Mucosa of rectum (tissue), 2 donors: ENCODE measurements around the gene BCOR.
A peak's percentile ranks its signal among the peaks of the same experiment; 100 is the strongest.

Source experiments
- H3K27ac ChIP-seq, 2 donors: one replicate each; pipeline ENCODE4 v1.7.0; 2013; ENCODE audit warnings: inconsistent platforms in 2 of 2, low read depth in 2 of 2, low read length in 2 of 2
- H3K27me3 ChIP-seq, 2 donors: one replicate each; pipeline ENCODE4 v1.7.0; 2013; ENCODE audit warnings: low read length in 2 of 2; ENCODE audit not compliant: control insufficient read depth in 2 of 2, insufficient read depth in 2 of 2
- H3K36me3 ChIP-seq, 2 donors: one replicate each; pipeline ENCODE4 v1.7.0; 2013; ENCODE audit warnings: low read length in 2 of 2; ENCODE audit not compliant: control insufficient read depth in 2 of 2, insufficient read depth in 2 of 2
- H3K4me1 ChIP-seq, 2 donors: one replicate each; pipeline ENCODE4 v1.7.0; 2013; ENCODE audit warnings: low read length in 2 of 2, mild to moderate bottlenecking in 1 of 2; ENCODE audit not compliant: control insufficient read depth in 2 of 2, insufficient read depth in 2 of 2
- H3K4me3 ChIP-seq, 2 donors: one replicate each; pipeline ENCODE4 v1.7.0; 2013; ENCODE audit warnings: low read length in 2 of 2
- H3K9ac ChIP-seq, 2 donors: one replicate each; pipeline ENCODE4 v1.7.0; 2013; ENCODE audit warnings: low read length in 2 of 2, low read depth in 1 of 2, mild to moderate bottlenecking in 1 of 2
- H3K9me3 ChIP-seq, 2 donors: one replicate each; pipeline ENCODE4 v1.7.0; 2013; ENCODE audit warnings: low read length in 2 of 2; ENCODE audit not compliant: control insufficient read depth in 2 of 2
- donor health status: healthy.
- donor health status: Normal muscosa, but diverticular disease.

BCOR gene

DNA sequence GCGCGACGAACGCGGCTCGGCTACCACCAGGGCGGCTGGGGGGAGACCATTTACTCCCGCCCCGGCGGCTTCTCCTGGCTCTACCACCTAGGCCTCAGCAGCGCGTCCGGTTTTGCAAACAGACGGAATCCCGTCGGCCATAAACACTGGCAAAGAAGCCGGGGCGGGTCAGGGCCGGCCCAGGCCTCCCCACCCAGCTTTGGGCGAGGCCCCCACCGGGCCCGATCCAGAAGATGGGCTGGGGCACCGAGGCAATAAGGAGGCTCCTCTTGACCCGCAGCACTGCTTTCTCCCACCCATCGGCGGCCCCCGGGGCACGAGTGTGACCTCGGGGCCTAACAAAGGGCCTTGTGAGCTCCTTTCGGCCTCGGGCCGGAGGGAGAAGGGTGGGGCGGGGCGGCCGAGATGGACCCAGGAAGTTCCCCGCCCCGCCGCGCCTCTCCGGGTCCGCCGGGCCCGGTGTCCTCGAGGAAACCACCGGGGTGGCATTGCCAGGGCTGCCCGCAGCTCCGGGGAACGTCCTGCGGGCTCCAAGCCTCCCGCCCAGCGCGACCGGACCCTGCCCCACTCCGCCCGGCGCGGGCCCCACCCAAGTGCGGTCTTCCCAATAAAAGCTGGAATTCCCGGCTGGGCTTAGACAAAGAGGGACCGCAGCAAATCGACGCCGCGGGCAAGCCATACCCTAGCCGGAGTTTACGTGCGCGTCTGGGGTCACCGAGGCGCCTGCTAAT lies 5.9 kb downstream of the BCOR start:
- no peaks in the 10 kb centered on the region for H3K9me3 ChIP-seq
- H3K9ac ChIP-seq, result peak overlapping the region in 1 of 2 donors; percentile 32
- peaks cover 10 to 21% of the 10 kb centered on the region in 2 donors for H3K4me1 ChIP-seq
- no peak overlapping the region for H3K4me3 ChIP-seq
- H3K36me3 ChIP-seq, result no peaks in the 10 kb centered on the region
- peaks cover 5 to 7% of the 10 kb centered on the region in 2 donors for H3K27me3 ChIP-seq
- peak overlapping the region in 1 of 2 donors; percentile 37 for H3K27ac ChIP-seq

DNA sequence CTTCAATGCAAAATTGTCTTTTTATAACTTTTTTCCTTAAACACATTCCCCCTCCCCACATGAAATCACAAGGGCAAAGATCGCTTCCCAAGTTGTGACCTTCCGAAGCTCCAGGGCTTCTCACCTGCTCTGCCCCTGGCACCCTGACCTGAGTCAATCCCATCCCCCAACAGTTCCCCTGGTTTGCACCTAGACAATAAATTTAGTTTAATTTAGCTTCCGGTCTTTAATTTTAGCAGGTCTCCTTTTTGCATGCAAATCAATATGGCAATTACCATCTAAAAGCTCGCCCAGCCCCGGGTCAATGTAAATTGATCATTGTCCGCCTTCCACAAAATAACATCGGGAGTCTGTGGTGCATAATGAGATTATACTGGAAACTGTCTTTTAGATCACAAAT lies 6.8 kb downstream of the BCOR start:
- H3K27ac ChIP-seq, result no peak overlapping the region
- H3K27me3 ChIP-seq, result peaks cover 5 to 11% of the 10 kb centered on the region in 2 donors
- H3K4me1 ChIP-seq, result peaks cover 12 to 21% of the 10 kb centered on the region in 2 donors
- no peaks in the 10 kb centered on the region for H3K36me3 ChIP-seq
- H3K4me3 ChIP-seq, result peak overlapping the region in 1 of 2 donors; percentile 20
- no peak overlapping the region for H3K9ac ChIP-seq
- no peaks in the 10 kb centered on the region for H3K9me3 ChIP-seq

GRCh38 chrX:40090050-40090804 lies 7.5 kb downstream of the BCOR start:
- no peak overlapping the region for H3K9ac ChIP-seq
- H3K27ac ChIP-seq, result no peak overlapping the region
- peak overlapping the region in 1 of 2 donors; percentile 20 for H3K4me3 ChIP-seq
- peaks cover 15 to 24% of the 10 kb centered on the region in 2 donors for H3K4me1 ChIP-seq
- peaks cover 5 to 14% of the 10 kb centered on the region in 2 donors for H3K27me3 ChIP-seq
- H3K36me3 ChIP-seq, result no peaks in the 10 kb centered on the region
- H3K9me3 ChIP-seq, result no peaks in the 10 kb centered on the region

DNA sequence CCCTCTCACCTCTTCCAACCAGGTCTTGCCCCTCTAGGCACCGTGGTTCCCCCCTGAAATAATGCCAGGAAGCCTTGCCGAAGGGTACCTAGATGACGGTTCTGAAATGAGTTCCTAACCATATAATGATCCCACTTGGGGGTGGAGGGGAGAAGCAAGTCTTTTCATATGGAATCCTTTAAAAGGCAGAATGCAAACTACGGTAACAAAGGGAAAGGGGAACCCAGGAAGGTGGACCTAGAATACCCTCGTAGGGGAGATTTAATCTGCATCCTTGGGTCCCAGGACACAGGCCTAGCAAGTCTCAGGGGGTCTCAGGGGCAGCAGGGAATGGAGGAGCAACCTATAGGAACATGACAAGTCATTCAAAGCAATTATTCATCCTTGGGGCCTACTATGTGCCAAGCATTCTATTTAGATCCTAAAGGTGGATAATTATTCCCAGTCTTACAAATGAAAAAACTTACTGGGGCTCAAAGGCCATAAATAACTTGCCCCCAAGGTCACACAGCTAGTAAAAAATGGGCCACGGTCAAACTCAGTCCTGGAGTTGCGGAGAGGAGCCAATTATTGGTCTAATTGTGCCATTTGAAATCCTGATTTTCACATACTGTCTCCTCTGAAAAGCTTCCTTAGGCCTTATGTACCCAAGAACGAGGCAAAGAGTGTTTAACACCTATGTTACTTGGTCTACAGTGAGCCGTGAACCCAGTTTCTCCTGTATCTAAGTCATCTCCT lies 8.8 kb downstream of the BCOR start:
- Histone ChIP-seq H3K4me3 (no peak overlapping the region), H3K27me3 (peaks cover 5 to 14% of the 10 kb centered on the region in 2 donors), H3K27ac (no peak overlapping the region), H3K4me1 (peaks cover 23 to 34% of the 10 kb centered on the region in 2 donors), H3K36me3 (no peaks in the 10 kb centered on the region), H3K9me3 (no peaks in the 10 kb centered on the region), H3K9ac (no peak overlapping the region)

DNA sequence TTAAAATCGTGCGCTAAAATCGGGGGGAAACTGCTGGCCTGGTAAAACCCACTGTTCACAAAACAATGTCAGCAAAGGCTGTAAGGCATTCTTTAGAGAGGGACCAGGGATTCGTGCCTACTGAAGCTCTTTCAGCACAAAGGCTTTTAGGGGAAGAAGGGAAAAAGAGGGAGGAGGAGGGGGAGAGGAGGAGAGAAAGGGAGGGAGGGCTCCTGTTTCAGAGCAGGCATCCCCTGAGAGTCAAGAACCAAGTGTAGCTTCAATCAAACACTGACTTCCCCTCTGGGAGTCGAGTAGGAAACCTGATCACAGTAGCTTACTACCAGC lies 9.5 kb downstream of the BCOR start:
- peaks cover 5 to 14% of the 10 kb centered on the region in 2 donors for H3K27me3 ChIP-seq

DNA sequence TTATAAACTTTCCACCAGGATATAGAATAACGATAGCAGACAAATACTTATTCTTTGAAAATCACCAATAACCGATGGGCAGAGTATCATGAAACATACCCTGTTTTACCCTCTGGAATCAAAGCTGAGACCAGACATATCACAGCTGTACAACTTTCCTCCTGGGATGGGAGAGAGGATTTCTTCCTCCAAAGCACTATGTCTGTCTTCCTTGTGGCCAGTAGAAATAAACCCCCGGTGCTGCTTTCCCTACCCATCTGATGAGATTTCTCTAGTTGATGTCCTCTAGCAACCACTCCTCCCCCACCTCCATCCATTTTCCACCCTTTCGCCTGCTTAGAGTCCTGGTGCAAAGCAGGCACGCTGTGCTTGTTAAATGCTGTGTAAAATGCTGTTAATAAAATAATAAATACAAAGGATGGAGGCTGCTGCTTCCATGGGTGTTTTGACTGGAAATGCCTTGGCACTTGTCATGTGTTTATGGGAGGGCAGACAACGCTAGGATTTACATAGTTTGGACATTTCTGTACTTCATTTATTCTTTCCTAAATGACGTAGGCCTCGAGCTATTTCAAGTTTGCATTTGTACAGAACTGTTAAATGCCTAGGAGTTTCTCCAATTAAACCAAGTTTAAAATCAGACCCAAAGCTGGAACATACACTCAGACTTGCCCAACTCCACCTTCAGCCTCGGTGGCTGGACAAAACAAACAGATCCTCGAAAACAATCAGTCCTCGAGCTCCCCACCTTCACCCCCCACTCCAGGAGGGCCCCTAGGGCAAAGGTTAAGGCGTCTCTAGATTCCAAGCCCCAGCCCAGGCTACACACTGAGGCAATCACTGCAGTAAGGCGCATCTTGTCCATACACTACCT lies 10.1 kb downstream of the BCOR start:
- Histone ChIP-seq H3K9ac (no peak overlapping the region), H3K4me3 (no peak overlapping the region)

More for the DNA sequence above, 9.5 kb downstream of the BCOR start:
- no peak overlapping the region for H3K9ac ChIP-seq
- no peaks in the 10 kb centered on the region for H3K9me3 ChIP-seq
- H3K27ac ChIP-seq, result no peak overlapping the region
- H3K36me3 ChIP-seq, result no peaks in the 10 kb centered on the region
- H3K4me3 ChIP-seq, result no peak overlapping the region
- peaks cover 21 to 34% of the 10 kb centered on the region in 2 donors for H3K4me1 ChIP-seq

DNA sequence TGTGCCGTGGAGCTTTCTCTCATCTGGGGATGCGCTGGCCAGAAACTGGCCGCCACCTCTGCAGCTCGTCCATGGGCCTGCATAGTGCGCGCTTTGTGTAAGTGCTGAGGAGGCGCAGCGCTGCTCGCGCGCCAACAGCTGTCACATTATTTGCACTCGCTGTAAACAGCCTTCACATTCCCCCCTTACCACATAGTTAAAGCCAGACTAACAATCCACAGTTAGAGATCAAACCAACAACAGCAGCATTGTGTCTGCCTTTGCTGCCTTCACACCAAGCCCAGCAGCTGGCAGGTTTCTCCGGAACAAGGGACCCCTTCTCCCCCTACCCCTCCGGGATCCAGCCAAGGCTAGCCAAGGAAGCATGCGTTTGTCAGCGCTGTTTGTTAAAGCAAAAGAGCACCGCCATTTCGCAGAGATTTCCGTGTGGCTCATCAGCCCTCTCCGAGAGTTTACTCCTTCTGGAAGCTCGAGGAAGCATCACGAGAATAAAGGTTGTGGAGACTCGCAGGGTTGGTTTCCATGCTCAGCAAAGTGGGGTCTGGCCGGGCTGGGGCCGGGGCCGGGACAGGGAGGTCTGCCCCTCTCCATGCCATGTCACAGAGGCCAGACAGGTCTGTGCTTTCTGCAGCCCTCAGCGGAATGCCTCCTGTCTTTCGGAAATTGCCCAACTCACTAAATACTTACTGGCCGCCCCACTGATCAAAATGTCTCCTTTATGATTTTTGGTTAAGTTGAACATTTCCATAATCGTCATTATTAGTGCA lies 11.0 kb downstream of the BCOR start:
- Histone ChIP-seq H3K27me3 (peaks cover 5 to 12% of the 10 kb centered on the region in 2 donors), H3K9ac (no peak overlapping the region), H3K4me3 (no peak overlapping the region), H3K36me3 (no peaks in the 10 kb centered on the region), H3K9me3 (no peaks in the 10 kb centered on the region), H3K27ac (peak overlapping the region; percentile 23 to 28), H3K4me1 (peaks cover 23 to 38% of the 10 kb centered on the region in 2 donors)

More for the DNA sequence above, 10.1 kb downstream of the BCOR start:
- H3K9me3 ChIP-seq, result no peaks in the 10 kb centered on the region
- H3K27me3 ChIP-seq, result peaks cover 5 to 11% of the 10 kb centered on the region in 2 donors
- H3K4me1 ChIP-seq, result peaks cover 21 to 35% of the 10 kb centered on the region in 2 donors
- H3K36me3 ChIP-seq, result no peaks in the 10 kb centered on the region
- no peak overlapping the region for H3K27ac ChIP-seq

DNA sequence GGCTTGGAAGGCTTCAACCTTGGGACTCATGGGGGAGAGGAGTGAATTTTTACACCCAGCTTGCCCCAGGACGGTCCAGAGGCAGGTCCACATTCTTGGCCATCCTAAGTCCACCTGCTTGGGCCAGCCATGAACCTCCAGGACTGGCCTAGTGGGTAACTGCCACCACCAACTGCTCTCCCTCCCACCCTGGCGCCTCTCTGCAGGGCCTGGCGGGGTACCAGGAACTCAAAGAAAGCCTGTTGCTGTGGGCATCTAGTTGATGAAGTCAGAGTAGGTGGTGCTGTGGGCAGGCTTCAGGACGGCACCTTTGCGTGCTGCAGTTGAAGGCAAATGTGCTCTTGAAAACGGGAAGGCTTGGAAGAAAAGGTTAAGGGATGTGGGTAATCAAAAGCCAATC lies 12.0 kb downstream of the BCOR start:
- Histone ChIP-seq H3K4me3 (no peak overlapping the region), H3K9me3 (no peaks in the 10 kb centered on the region), H3K9ac (no peak overlapping the region), H3K27me3 (peaks cover 5 to 14% of the 10 kb centered on the region in 2 donors), H3K36me3 (no peaks in the 10 kb centered on the region), H3K4me1 (peaks cover 17 to 33% of the 10 kb centered on the region in 2 donors), H3K27ac (no peak overlapping the region)

DNA sequence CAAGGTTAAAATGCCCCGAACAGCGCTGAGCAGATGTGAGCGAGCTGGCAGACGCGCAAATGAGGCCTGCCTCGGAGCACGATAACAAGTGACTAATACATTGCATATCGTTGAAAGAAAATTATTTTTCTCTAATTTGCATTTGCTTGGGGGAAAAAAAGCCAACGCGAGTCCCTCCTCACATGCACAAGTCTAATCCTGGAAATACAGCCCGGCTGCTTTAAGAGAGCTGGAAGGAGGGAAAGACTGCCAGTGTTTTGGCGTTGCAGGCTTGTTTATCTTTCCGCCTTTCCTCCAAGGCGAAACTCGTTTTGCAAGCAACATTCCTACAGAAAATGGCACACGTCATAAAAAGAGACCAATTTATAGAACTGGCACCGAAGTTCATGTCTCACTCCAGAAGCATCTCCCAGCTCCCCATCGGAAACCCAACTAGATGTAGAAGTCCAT lies 12.6 kb downstream of the BCOR start:
- Histone ChIP-seq H3K27ac (no peak overlapping the region), H3K36me3 (no peaks in the 10 kb centered on the region), H3K4me3 (no peak overlapping the region), H3K27me3 (peaks cover 5 to 14% of the 10 kb centered on the region in 2 donors), H3K9ac (no peak overlapping the region), H3K4me1 (peaks cover 16 to 32% of the 10 kb centered on the region in 2 donors), H3K9me3 (no peaks in the 10 kb centered on the region)
